Stimulated activated CD8-positive, alpha-beta memory T cell treated with anti-CD3 and anti-CD28 coated beads, Interleukin-12 subunit alpha, Interleukin-12 subunit beta, amount 100 ng/mL, for 1 hour (primary cell): ENCODE measurements around the gene PRPSAP2.
"Not testable (repeated sequence)": the region's sequence is repeated elsewhere in the genome, so short reads cannot be mapped to it uniquely, and the experiment has no call there.

Experiments
- DNase-seq: peaks from one replicate; pipeline ENCODE4 v3.0.0-alpha.2; 2020; ENCODE audit warnings: low read depth

The PRPSAP2 gene

DNA sequence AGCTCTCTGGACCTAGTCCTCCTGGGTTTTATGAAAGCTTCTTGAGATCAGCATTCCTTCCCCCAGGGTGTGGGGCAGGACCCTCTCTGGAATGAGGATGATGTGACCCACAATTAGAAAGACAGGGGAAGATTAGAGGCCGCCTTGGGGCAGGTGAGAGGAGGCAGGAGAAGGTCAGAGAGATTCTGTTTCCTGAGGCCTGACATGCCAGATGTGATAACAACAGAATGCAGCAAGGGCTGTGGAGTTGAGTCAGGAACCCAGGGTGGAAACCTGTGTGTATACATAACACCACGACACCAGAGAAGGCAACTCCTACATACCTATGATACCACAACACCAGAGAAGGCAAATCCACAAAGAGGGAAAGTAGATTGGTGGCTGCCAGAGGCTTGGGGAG, 88.6 kb downstream of the PRPSAP2 start:
- no peak for DNase-seq

DNA sequence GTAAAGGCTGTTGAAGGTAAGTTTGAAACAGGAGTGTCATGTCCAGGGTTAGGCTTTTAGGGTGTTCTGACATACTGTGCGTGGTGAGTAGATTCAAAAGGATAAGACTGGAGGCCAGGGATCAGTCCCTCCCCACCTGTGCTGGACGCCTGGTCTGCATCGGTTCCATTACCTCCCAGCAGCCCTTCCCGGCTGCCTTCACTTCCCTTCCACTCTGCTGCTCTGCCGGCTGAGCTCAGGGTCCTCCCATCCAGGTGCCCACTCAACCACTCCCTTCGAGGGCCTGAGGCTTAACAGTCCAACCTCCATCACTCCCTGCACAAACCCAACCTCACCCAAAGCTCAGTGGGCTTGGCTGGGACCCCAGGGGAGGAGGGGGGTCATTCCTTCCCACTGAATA, 89.9 kb downstream of the PRPSAP2 start:
- DNase-seq = no peak

GRCh38 chr17:18948476-18949006, 90.6 kb downstream of the PRPSAP2 start:
- DNase-seq = no peak

DNA sequence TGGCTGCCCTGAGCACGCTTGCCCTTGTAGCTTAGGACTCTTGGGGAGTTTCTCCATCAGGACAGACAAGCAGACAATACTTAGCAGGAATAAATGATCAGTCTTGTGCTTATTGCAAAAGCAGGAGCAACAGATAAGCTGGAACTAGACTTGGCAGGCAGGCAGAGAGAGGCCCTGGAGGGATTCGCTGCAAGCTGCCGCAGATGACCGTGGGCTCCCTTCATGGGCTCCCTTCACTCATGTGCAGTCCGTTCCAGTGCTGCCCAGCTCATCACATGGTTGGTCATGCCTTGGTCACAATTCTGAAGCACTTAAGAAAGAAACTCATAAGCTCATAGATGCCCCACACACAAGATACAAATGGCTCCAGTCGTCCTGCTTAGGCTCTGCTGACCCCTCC, 91.6 kb downstream of the PRPSAP2 start:
- DNase-seq = no peak

DNA sequence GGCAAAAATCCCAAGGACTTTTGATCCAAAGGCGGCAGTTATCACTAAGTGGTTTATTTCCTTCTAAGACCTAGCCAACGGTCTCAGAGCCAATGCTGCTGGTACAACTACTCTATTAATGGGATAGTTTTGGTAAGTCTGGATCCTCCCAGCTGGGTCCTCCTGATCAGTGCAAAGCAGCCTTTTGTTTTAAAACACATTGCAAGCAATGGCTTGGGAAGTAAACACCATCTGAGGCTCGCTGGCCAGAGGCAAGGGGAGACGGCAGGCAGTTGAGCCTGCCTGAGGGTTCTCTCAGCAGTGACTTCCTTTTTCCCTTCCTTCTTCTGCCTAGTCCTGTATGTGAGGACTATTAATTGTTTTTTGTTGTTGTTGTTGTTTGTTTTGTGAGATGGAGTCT, 92.4 kb downstream of the PRPSAP2 start:
- DNase-seq = no peak

DNA sequence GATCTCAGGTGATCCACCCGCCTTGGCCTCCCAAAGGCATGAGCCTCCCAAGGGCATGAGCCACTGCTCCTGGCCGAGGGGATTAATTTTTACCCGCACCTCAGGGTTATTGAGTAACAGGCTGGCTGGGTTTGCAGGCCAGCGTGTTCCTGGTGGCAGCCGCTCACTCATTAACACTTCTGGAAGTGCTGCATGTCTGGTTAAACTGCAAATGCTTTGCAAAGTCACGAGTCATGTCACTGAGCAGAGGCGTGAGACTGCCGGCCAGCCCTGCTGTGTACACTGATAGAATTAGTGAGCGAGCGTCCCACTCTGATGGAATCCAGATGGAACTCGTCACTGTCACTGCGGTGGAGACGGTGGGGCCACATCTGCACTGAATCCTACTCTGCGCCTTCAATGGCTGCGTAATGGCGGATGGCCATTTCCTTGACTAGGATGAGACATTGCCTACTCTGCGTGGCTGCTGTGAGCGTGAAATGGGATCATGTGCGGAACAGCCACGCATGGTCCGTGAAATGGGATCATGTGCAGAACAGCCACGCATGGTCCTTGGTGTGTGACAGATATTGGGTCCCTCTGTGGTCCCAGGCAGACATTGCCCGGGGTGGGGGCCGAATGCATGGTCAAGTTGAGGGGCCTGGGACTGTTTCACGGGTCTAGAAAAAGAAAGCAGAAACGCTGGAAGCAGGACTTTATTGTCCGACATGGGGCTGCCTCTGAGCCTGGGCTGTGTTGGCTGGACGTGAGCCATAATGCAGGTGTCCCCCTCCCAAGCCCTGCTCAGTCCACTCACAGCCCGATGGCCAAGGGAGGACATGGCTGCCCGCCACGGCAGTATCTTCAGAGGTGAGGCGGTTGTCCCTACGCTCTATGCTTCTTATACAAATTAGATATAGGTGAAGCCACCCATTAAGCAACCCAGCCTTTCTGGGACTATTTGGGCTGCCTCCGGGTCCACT, 93.3 kb downstream of the PRPSAP2 start:
- DNase-seq = no peak

GRCh38 chr17:18951941-18952842, 94.3 kb downstream of the PRPSAP2 start, which contains the start of gene SLC5A10:
SLC5A10 (plus strand) TSS chr17:18952165; CDS start chr17:18952206, 41 bp downstream.
- DNase-seq = no peak

DNA sequence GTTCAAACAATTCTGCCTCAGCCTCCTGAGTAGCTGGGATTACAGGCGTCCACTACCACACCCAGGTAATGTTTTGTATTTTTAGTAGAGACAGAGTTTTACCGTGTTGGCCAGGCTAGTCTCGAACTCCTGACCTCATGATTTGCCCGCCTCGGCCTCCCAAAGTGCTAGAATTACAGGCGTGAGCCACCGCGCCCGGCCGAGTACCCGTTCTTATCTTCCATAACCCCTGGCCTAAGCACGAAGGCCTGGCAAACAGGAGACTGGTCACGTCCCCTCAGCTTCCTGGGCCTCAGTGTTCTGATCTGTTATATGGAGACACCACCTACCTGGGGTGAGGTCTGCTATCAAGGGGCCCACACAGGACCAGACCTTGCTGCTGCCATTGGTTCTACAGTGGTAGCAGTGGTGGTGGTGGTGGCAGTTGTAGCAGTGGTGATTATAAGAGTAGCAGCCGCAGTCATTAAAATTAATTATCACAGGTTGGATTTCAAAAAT, 95.3 kb downstream of the PRPSAP2 start:
- DNase-seq = no peak

DNA sequence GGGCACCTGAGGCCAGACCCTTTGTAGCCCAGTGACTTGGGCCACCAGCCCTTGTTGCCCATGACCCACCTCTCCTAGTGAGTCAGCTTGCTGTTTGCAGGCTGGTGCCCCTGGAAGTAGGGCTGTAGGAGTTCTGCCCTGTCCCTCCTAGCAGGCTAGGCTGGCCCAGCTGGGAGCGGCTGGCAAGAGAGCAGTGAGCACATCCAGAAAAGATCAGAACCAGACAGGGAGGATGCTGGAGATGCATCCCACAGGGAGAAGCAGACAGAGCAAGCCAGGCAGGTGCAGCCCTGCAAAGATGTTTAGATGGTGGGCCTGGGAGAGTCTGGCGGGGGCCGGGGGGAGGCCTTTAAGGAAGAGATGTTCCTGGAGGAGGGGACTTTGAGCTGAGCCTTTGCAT, 96.4 kb downstream of the PRPSAP2 start:
- DNase-seq = no peak

GRCh38 chr17:18955009-18955408, 97.1 kb downstream of the PRPSAP2 start:
- DNase-seq = no peak

GRCh38 chr17:18956021-18956420, 98.1 kb downstream of the PRPSAP2 start:
- not testable (repeated sequence) for DNase-seq

- no peak for DNase-seq
These were observed 98.7 kb downstream of the PRPSAP2 start for GRCh38 chr17:18956581-18956980.

GRCh38 chr17:18957831-18958230, 99.9 kb downstream of the PRPSAP2 start:
- DNase-seq = no peak

DNA sequence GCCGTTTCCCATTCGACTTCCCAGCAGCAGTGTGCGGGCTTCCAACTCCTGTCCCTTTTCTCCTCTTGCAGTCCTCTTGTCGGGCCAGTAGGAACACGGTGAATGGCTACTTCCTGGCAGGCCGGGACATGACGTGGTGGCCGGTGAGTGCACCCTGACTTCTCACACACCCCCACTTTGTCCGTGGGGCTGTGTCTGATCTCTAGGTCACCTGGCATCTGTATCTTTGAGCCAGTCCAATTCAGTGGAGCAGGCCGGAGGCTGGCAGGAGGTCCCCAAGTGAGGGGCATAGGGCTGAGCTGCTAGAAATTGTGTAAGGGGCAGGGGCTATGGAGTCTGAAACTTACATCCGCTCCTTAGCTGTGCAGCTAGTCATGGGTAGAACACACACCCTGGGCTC, 100.7 kb downstream of the PRPSAP2 start:
- no peak for DNase-seq

GRCh38 chr17:18959071-18959844, 101.3 kb downstream of the PRPSAP2 start:
- DNase-seq = no peak

DNA sequence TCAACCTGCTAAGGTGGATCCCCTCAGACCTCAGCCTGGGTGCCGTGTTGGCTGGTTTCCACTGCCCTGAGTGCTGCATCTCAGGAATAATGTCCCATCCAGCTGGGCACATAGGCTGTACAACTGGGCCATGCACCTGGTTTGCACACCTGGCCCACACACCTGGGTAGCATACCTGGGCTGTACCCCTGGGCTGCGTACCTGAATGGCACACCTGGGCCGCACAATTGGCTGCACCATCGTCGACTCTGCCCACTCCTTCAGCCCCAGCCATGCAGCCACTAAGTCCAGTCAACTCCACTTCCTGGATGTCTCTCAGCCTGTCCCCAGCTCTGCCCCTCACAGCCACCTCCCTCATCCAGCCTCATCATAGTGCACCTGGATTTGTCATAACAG, 101.9 kb downstream of the PRPSAP2 start:
- no peak for DNase-seq

- no peak for DNase-seq
These were observed 102.3 kb downstream of the PRPSAP2 start for GRCh38 chr17:18960241-18960665.

GRCh38 chr17:18960803-18961511, 103.0 kb downstream of the PRPSAP2 start:
- peak; percentile 66 for DNase-seq

- no peak for DNase-seq
These were observed 103.9 kb downstream of the PRPSAP2 start for GRCh38 chr17:18961634-18962493.

- no peak for DNase-seq
These were observed 104.5 kb downstream of the PRPSAP2 start for GRCh38 chr17:18962494-18962815.
